Endothelial cell (in vitro differentiated cells): Measurements from ENCODE around the gene AUTS2. TPM values are rescaled to one million over a fixed set of nuclear protein-coding genes. Genes with fewer than 3 reads are reported as not detected.
A peak's percentile ranks its signal among the peaks of the same experiment; 100 is the strongest.

Experiments
- DNase-seq: peaks from one replicate; pipeline ENCODE4 v3.0.0; 2021; ENCODE audit warnings: low spot score
- H3K27ac Mint-ChIP-seq: one replicate; pipeline ENCODE4 v1.8.0; 2021; ENCODE audit warnings: mixed read lengths, inconsistent platforms; ENCODE audit not compliant: unreplicated experiment
- H3K27me3 Mint-ChIP-seq: one replicate; pipeline ENCODE4 v1.8.0; 2021; ENCODE audit warnings: mild to moderate bottlenecking, moderate library complexity, mixed read lengths, inconsistent platforms; ENCODE audit not compliant: unreplicated experiment
- H3K36me3 Mint-ChIP-seq: one replicate; pipeline ENCODE4 v1.8.0; 2021; ENCODE audit warnings: mild to moderate bottlenecking, low read depth, mixed read lengths, inconsistent platforms; ENCODE audit not compliant: unreplicated experiment
- H3K4me1 Mint-ChIP-seq: one replicate; pipeline ENCODE4 v1.8.0; 2021; ENCODE audit warnings: mild to moderate bottlenecking, mixed read lengths, inconsistent platforms; ENCODE audit not compliant: unreplicated experiment
- H3K4me3 Mint-ChIP-seq: one replicate; pipeline ENCODE4 v1.8.0; 2021; ENCODE audit warnings: mild to moderate bottlenecking, mixed read lengths, inconsistent platforms; ENCODE audit not compliant: unreplicated experiment
- H3K9me3 Mint-ChIP-seq: one replicate; pipeline ENCODE4 v1.8.0; 2021; ENCODE audit warnings: mixed read lengths, inconsistent platforms; ENCODE audit not compliant: unreplicated experiment
- CTCF ChIP-seq: fragments of 200-600 bp; sonication (generic); IDR thresholded peaks from one replicate; pipeline ENCODE4 v1.5.0; 2021; ENCODE audit warnings: antibody characterized with exemption; ENCODE audit not compliant: unreplicated experiment
- total RNA-seq: library from RNA; stranded (reverse); fragmentation: NEBNext Ultra II Directional; extraction: Animal tissue kit (Norgen Biotek cat#: 25700); gene quantifications from one replicate; pipeline ENCODE4 v1.2.1, GENCODE V29; 2021; ENCODE audit not compliant: unreplicated experiment

The AUTS2 gene
- total RNA-seq, 1 donor from 2014 or later = 103 TPM

GRCh38 chr7:69889976-69890351 is 291.7 kb downstream of the AUTS2 start:
- no peak for DNase-seq
- Mint-ChIP-seq H3K27ac (no peak overlapping the region), H3K4me3 (no peak overlapping the region), H3K27me3 (peaks cover 1% of the 10 kb centered on the region), H3K36me3 (no peaks in the 10 kb centered on the region), H3K9me3 (no peaks in the 10 kb centered on the region), H3K4me1 (peaks cover 7% of the 10 kb centered on the region)
- no peak for TF ChIP-seq CTCF

GRCh38 chr7:69892790-69893189 is 294.5 kb downstream of the AUTS2 start:
- peaks cover 4% of the 10 kb centered on the region for H3K9me3 Mint-ChIP-seq
- no peak for TF ChIP-seq CTCF

GRCh38 chr7:69893906-69894305 is 295.6 kb downstream of the AUTS2 start:
- peak; percentile 10 for DNase-seq
- TF ChIP-seq CTCF = no peak
- Mint-ChIP-seq H3K4me1 (peaks cover 10% of the 10 kb centered on the region), H3K4me3 (no peak overlapping the region), H3K9me3 (peaks cover 4% of the 10 kb centered on the region), H3K27ac (no peak overlapping the region), H3K36me3 (no peaks in the 10 kb centered on the region), H3K27me3 (peaks cover 4% of the 10 kb centered on the region)

More at GRCh38 chr7:69892790-69893189, 294.5 kb downstream of the AUTS2 start:
- Mint-ChIP-seq H3K36me3 (no peaks in the 10 kb centered on the region), H3K27me3 (peaks cover 4% of the 10 kb centered on the region), H3K4me1 (peaks cover 8% of the 10 kb centered on the region), H3K4me3 (no peak overlapping the region), H3K27ac (no peak overlapping the region)
- DNase-seq = no peak

- no peak for TF ChIP-seq CTCF
- Mint-ChIP-seq H3K4me1 (peaks cover 14% of the 10 kb centered on the region), H3K4me3 (no peak overlapping the region), H3K27ac (no peak overlapping the region), H3K36me3 (no peaks in the 10 kb centered on the region), H3K27me3 (peaks cover 2% of the 10 kb centered on the region), H3K9me3 (peaks cover 4% of the 10 kb centered on the region)
- no peak for DNase-seq
These were observed 297.2 kb downstream of the AUTS2 start for GRCh38 chr7:69895446-69895845.

- peaks cover 4% of the 10 kb centered on the region for H3K9me3 Mint-ChIP-seq
- H3K27me3 Mint-ChIP-seq = peaks cover 2% of the 10 kb centered on the region
- H3K4me3 Mint-ChIP-seq = no peak overlapping the region
- no peak for DNase-seq
- peaks cover 14% of the 10 kb centered on the region for H3K4me1 Mint-ChIP-seq
- no peaks in the 10 kb centered on the region for H3K36me3 Mint-ChIP-seq
- H3K27ac Mint-ChIP-seq = no peak overlapping the region
- TF ChIP-seq CTCF = no peak
These were observed 297.8 kb downstream of the AUTS2 start for GRCh38 chr7:69896121-69896520.
